ENCODE results near the gene ESM1.
"Not testable (repeated sequence)": the region's sequence is repeated elsewhere in the genome, so short reads cannot be mapped to it uniquely, and the experiment has no call there.

GRCh38 chr5:55010149-55010548 lies 24.8 kb upstream of the ESM1 start:
- not testable (repeated sequence) for TF ChIP-seq POLR2AphosphoS5 (IDR thresholded peaks at IDR 0.05; ENCODE audit: low read depth, low read length); POLR2A (IDR thresholded peaks at IDR 0.05; ENCODE audit: low read depth, low read length); TAF1 (IDR thresholded peaks at IDR 0.05; ENCODE audit: borderline replicate concordance, low read depth, low read length)
